ENCODE results near the gene SYNGAP1. TPM values are rescaled to one million over a fixed set of nuclear protein-coding genes. Genes with fewer than 3 reads are reported as not detected.

SYNGAP1 gene
- total and polyA plus RNA-seq, 2 experiments from 2014 or later: 13.9 to 45.0 TPM

DNA sequence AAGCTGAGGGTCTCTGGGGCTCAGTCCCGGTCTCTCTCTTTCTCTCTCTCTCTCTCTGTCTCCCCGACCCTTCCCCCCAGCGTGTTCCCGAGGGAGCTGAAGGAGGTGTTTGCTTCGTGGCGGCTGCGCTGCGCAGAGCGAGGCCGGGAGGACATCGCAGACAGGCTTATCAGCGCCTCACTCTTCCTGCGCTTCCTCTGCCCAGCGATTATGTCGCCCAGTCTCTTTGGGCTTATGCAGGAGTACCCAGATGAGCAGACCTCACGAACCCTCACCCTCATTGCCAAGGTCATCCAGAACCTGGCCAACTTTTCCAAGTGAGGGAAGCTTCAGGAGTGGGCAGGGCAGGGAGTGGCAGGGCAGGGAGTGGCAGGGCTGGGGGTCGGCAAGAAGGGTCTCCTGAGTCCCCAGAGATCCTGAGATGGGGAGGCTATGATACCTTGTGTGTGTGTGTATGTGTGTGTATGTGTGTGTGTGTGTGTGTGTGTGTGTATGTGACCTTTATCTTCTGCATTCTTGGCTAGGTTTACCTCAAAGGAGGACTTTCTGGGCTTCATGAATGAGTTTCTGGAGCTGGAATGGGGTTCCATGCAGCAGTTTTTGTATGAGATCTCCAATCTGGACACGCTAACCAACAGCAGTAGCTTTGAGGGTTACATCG, 20.9 kb downstream of the SYNGAP1 start:
- Histone ChIP-seq H3K27ac (ENCODE audit: low read depth) (no peak overlapping the region), H3K36me3 (ENCODE audit: insufficient read depth) (peaks cover 58% of the 10 kb centered on the region), H2AFZ (no peak overlapping the region), H3K9me2 (ENCODE audit: insufficient read depth) (no peaks in the 10 kb centered on the region), H3K27me3 (ENCODE audit: insufficient read depth) (no peaks in the 10 kb centered on the region), H3K79me2 (replicated peaks; ENCODE audit: insufficient read depth) (peaks cover 5% of the 10 kb centered on the region; the same call in 1 of the 2 replicates), H3K4me3 (no peak overlapping the region), H3F3A (replicated peaks; ENCODE audit: low read depth) (no peaks in the 10 kb centered on the region), H3K4me2 (no peak overlapping the region), H4K20me1 (replicated peaks; ENCODE audit: insufficient read depth) (peaks cover 3% of the 10 kb centered on the region), H3K4me1 (ENCODE audit: insufficient read depth) (no peaks in the 10 kb centered on the region)
- Mint-ChIP-seq H3K4me1 (peaks cover 11% of the 10 kb centered on the region), H3K4me3 (no peak overlapping the region), H3K36me3 (ENCODE audit: low read depth) (peaks cover 98% of the 10 kb centered on the region), H3K27me3 (ENCODE audit: insufficient read depth, low read depth, poor library complexity) (peaks cover 15% of the 10 kb centered on the region), H3K9me3 (no peaks in the 10 kb centered on the region; the same call in 2 of the 3 replicates), H3K27ac (peak overlapping the region; percentile 65; the same call in 1 of the 2 replicates)
- DNase-seq (ENCODE audit: low spot score) (no peak), ATAC-seq (no peak)
- TF ChIP-seq ZNF114 (CRISPR knock-in tag; IDR thresholded peaks at IDR 0.05) (no peak), ZNF462 (CRISPR knock-in tag; IDR thresholded peaks at IDR 0.05) (no peak), POLR2AphosphoS5 (IDR thresholded peaks at IDR 0.05; ENCODE audit: low read depth) (0 out of 2 replicates have a peak, but pooled peaks have one; percentile 1), ZNF331 (CRISPR knock-in tag; IDR thresholded peaks at IDR 0.05; ENCODE audit: low read depth) (no peak)
- TF ChIP-seq, protein P1, sequence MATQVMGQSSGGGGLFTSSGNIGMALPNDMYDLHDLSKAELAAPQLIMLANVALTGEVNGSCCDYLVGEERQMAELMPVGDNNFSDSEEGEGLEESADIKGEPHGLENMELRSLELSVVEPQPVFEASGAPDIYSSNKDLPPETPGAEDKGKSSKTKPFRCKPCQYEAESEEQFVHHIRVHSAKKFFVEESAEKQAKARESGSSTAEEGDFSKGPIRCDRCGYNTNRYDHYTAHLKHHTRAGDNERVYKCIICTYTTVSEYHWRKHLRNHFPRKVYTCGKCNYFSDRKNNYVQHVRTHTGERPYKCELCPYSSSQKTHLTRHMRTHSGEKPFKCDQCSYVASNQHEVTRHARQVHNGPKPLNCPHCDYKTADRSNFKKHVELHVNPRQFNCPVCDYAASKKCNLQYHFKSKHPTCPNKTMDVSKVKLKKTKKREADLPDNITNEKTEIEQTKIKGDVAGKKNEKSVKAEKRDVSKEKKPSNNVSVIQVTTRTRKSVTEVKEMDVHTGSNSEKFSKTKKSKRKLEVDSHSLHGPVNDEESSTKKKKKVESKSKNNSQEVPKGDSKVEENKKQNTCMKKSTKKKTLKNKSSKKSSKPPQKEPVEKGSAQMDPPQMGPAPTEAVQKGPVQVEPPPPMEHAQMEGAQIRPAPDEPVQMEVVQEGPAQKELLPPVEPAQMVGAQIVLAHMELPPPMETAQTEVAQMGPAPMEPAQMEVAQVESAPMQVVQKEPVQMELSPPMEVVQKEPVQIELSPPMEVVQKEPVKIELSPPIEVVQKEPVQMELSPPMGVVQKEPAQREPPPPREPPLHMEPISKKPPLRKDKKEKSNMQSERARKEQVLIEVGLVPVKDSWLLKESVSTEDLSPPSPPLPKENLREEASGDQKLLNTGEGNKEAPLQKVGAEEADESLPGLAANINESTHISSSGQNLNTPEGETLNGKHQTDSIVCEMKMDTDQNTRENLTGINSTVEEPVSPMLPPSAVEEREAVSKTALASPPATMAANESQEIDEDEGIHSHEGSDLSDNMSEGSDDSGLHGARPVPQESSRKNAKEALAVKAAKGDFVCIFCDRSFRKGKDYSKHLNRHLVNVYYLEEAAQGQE (IDR thresholded peaks at IDR 0.05; ENCODE audit: unreplicated experiment): no peak

Data from GM23338 (cell line).